Activated CD8-positive, alpha-beta memory T cell treated with anti-CD3 and anti-CD28 coated beads, Interleukin-2, amount 10 ng/mL, durations not matched to agents 7 days and 5 days (primary cell): ENCODE measurements around the gene TNPO3. TPM values are rescaled to one million over a fixed set of nuclear protein-coding genes. Genes with fewer than 3 reads are reported as not detected.

Source experiments
- ATAC-seq: fragments of 150-1000 bp; cut with Tn5 transposase; one replicate; pipeline ENCODE4 v1.10.0; 2021; ENCODE audit warnings: moderate library complexity
- CTCF ChIA-PET: fragments of 350-600 bp; sonication (Branson Sonifier 250); formaldehyde crosslinking; loops from one replicate; lab custom pipeline; 2021; ENCODE audit warnings: antibody characterized with exemption; lab: Charles Lee
- DNase-seq: peaks from one replicate; pipeline ENCODE4 v3.0.0-alpha.2; 2020
- H3K27ac Mint-ChIP-seq: one replicate; pipeline ENCODE4 v1.8.0; 2021; ENCODE audit warnings: mild to moderate bottlenecking, mixed read lengths
- H3K27me3 Mint-ChIP-seq: one replicate; pipeline ENCODE4 v1.8.0; 2021; ENCODE audit warnings: mixed read lengths
- H3K36me3 Mint-ChIP-seq: one replicate; pipeline ENCODE4 v1.8.0; 2021; ENCODE audit warnings: mild to moderate bottlenecking, mixed read lengths
- H3K4me1 Mint-ChIP-seq: one replicate; pipeline ENCODE4 v1.8.0; 2021; ENCODE audit warnings: mixed read lengths
- H3K4me3 Mint-ChIP-seq: one replicate; pipeline ENCODE4 v1.8.0; 2021; ENCODE audit warnings: mild to moderate bottlenecking, moderate library complexity, mixed read lengths
- H3K9me3 Mint-ChIP-seq: one replicate; pipeline ENCODE4 v1.8.0; 2022; ENCODE audit warnings: low read depth, mixed read lengths
- total RNA-seq, 2 experiments: library from RNA; stranded (reverse); gene quantifications; one replicate each; pipeline ENCODE4 v1.2.3, GENCODE V29; 2021

Gene TNPO3
- total RNA-seq, 2 experiments from 2014 or later = 51.9 to 55.8 TPM

DNA sequence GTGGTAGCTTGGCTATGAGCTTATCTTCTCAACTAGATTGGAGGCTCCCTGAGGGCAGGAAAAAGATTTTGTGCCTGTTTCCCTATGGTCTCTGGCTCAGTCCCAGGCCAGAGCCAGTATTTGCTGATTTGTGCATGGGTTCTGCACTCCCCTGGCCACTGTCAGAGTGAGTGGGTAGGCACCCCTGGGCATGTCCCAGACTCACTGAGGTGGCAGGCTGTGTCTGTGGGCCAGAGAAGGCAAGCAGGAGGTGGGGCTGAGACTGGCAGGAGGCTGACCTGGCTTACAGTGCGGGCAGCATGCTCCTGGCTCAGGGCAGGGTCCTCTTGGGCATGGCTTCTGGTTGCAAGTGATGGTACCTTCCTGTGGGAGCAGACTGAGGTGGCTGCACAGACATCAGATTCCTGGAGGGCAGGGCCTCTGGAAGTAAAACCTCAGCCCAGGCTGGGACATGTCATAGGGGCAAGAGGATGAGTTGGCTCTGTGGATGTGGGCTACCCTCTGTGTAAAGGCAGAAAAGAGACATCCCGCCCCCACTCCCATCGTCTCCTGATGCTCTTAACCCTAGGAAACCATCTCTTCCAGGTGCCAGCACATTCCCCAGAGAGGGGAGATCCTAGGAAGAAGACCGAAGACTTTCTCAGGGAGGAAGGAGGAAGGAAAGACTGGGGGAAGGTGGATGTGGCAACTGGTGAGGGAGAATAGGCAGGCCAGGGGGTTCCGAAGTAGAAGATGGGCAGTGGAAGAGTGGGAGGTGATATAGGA, 148.7 kb downstream of the TNPO3 start:
- Mint-ChIP-seq H3K9me3 (no peaks in the 10 kb centered on the region), H3K36me3 (no peaks in the 10 kb centered on the region), H3K27me3 (peaks cover 44% of the 10 kb centered on the region), H3K4me1 (no peaks in the 10 kb centered on the region), H3K27ac (no peak overlapping the region), H3K4me3 (no peak overlapping the region)
- no peak for DNase-seq
- CTCF ChIA-PET = interaction anchor here (1.2 to 4.2 kb wide), 2 partner anchors 185 kb away, joined by 3 to 23 read pairs; no protein-coding TSS in a partner anchor
- no peak for ATAC-seq

DNA sequence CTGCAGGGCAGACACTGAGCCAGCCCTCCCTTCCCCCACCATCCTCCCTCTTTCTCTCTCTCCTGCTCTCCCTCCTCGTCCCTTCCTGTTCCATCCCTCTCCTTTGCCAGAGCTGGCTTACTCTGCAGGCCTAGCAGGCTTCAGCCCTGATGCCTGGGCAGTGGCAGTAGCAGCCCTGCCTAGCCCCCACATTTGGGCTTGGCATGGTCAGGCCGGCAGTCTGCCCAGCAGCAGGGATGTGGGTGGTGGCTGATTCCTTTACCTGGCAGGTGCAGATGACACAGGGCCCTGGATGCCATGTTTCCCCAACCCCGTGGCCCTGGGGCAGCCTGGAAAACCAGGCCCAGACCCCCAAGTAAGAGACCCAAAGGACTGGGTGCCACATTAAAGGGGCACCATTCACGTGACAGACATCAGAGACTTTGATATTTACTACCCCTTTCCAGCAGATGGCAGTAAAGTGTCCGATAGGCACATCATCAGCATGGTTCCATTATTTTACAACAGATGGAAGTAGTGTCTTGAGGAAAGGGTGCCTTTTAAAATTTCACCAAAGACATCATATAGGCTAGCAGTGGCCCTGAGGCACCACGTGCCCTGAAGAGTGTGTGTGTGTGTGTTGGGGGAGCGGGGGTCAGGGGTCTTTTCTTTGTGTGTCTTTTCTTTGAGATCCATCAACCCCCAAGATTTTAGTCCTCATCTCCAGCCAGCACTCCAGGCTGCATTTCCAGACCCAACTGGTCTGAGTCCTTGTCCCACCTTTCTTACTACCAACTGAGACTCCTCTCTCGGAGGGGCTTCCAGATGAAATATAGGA, 150.3 kb downstream of the TNPO3 start:
- no peak for DNase-seq
- Mint-ChIP-seq H3K4me3 (no peak overlapping the region), H3K4me1 (no peaks in the 10 kb centered on the region), H3K27ac (no peak overlapping the region), H3K27me3 (peaks cover 40% of the 10 kb centered on the region), H3K9me3 (peaks cover 4% of the 10 kb centered on the region), H3K36me3 (no peaks in the 10 kb centered on the region)
- CTCF ChIA-PET = interaction anchor here (1.2 to 4.2 kb wide), 3 partner anchors 10 to 187 kb away, joined by 4 to 23 read pairs (median 7); no protein-coding TSS in a partner anchor
- ATAC-seq = peak; percentile 75

Other genes with a start within 250 kb of the TNPO3 start
- not detected for gene FLNC, start 224.7 kb downstream of the TNPO3 start, total RNA-seq
- 100 to 1,000 TPM; 127 to 158 TPM for gene ATP6V1F, start 192.3 kb downstream of the TNPO3 start, total RNA-seq
- under 1 TPM; 0.20 to 0.52 TPM for gene KCP, start 144.4 kb downstream of the TNPO3 start, total RNA-seq
- 10 to 100 TPM; 16.5 to 17.7 TPM for gene IRF5, start 117.2 kb downstream of the TNPO3 start, total RNA-seq
- 10 to 100 TPM in 1 of 2 experiments, 1 to 10 TPM in 1; 6.1 to 15.2 TPM for gene TSPAN33, start 89.6 kb upstream of the TNPO3 start, total RNA-seq
- gene SMO, start 133.5 kb upstream of the TNPO3 start, total RNA-seq = under 1 TPM in 1 of 2 experiments, not detected in 1; 0.07 TPM
- 10 to 100 TPM; 12.7 to 12.8 TPM for gene AHCYL2, start 169.9 kb upstream of the TNPO3 start, total RNA-seq